Astrocyte (in vitro differentiated cells and primary cell): ENCODE data around the gene RTL10. TPM values are rescaled to one million over a fixed set of nuclear protein-coding genes. Genes with fewer than 3 reads are reported as not detected.
A peak's percentile ranks its signal among the peaks of the same experiment; 100 is the strongest.

Experiments
- DNase-seq: peaks from one replicate; pipeline ENCODE4 v3.0.0-alpha.2; 2010; ENCODE audit warnings: low read depth
- FAIRE-seq: peaks from 2 replicates; lab custom pipeline; 2011; peaks lifted over from hg19 to GRCh38; lab: Jason Lieb, UNC
- H2AFZ ChIP-seq: 2 replicates; pipeline ENCODE4 v1.6.0; 2012; ENCODE audit warnings: low read depth, low read length, inconsistent platforms
- H3K27ac ChIP-seq: 2 replicates; pipeline ENCODE4 v1.5.1; 2011; ENCODE audit warnings: low read depth, low read length, inconsistent platforms
- H3K27me3 ChIP-seq: 2 replicates; pipeline ENCODE4 v1.6.0; 2011; ENCODE audit warnings: low read length, inconsistent platforms; ENCODE audit not compliant: insufficient read depth
- H3K36me3 ChIP-seq: 2 replicates; pipeline ENCODE4 v1.5.1; 2011; ENCODE audit warnings: low read length, inconsistent platforms; ENCODE audit not compliant: insufficient read depth
- H3K4me1 ChIP-seq: 2 replicates; pipeline ENCODE4 v1.5.1; 2011; ENCODE audit warnings: low read length, inconsistent platforms; ENCODE audit not compliant: insufficient read depth
- H3K4me2 ChIP-seq: 2 replicates; pipeline ENCODE4 v1.6.0; 2012; ENCODE audit warnings: low read length, inconsistent platforms
- H3K4me3 ChIP-seq: 2 replicates; pipeline ENCODE4 v1.5.1; 2011; ENCODE audit warnings: low read depth, mild to moderate bottlenecking, low read length, inconsistent platforms; ENCODE audit not compliant: insufficient read depth
- H3K79me2 ChIP-seq: 2 replicates; pipeline ENCODE4 v1.6.0; 2012; ENCODE audit warnings: mild to moderate bottlenecking, low read length, inconsistent platforms; ENCODE audit not compliant: insufficient read depth
- H3K9ac ChIP-seq: 2 replicates; pipeline ENCODE4 v1.6.0; 2012; ENCODE audit warnings: mild to moderate bottlenecking, low read length, inconsistent platforms
- H3K9me3 ChIP-seq: 2 replicates; pipeline ENCODE4 v1.5.1; 2012; ENCODE audit warnings: low read depth, mild to moderate bottlenecking, low read length, inconsistent platforms; ENCODE audit not compliant: insufficient read depth
- H4K20me1 ChIP-seq: 2 replicates; pipeline ENCODE4 v1.6.0; 2012; ENCODE audit warnings: low read length, inconsistent platforms; ENCODE audit not compliant: insufficient read depth
- H3K27ac Mint-ChIP-seq: one replicate; pipeline ENCODE4 v1.8.0; 2021; ENCODE audit warnings: mild to moderate bottlenecking, mixed read lengths; ENCODE audit not compliant: unreplicated experiment
- H3K27me3 Mint-ChIP-seq: one replicate; pipeline ENCODE4 v1.8.0; 2021; ENCODE audit warnings: low read depth, mixed read lengths; ENCODE audit not compliant: unreplicated experiment
- H3K36me3 Mint-ChIP-seq: one replicate; pipeline ENCODE4 v1.8.0; 2021; ENCODE audit warnings: low read depth, mixed read lengths; ENCODE audit not compliant: unreplicated experiment
- H3K4me1 Mint-ChIP-seq: one replicate; pipeline ENCODE4 v1.8.0; 2021; ENCODE audit warnings: low read depth, mixed read lengths; ENCODE audit not compliant: unreplicated experiment
- H3K4me3 Mint-ChIP-seq: one replicate; pipeline ENCODE4 v1.8.0; 2021; ENCODE audit warnings: mild to moderate bottlenecking, moderate library complexity, mixed read lengths; ENCODE audit not compliant: unreplicated experiment
- H3K9me3 Mint-ChIP-seq: one replicate; pipeline ENCODE4 v1.8.0; 2021; ENCODE audit warnings: mild to moderate bottlenecking, mixed read lengths; ENCODE audit not compliant: unreplicated experiment
- EZH2 ChIP-seq: IDR thresholded peaks from 2 replicates; pipeline ENCODE4 v1.6.1; 2012; ENCODE audit warnings: mild to moderate bottlenecking, low read length, inconsistent platforms; ENCODE audit not compliant: insufficient read depth
- total RNA-seq: library from RNA; stranded (reverse); gene quantifications from 2 replicates; pipeline ENCODE4 v1.2.1, GENCODE V29; 2021
- TF ChIP-seq, protein P1 (sequence below): IDR thresholded peaks from 2 replicates; pipeline ENCODE4 v1.5.1; 2011; ENCODE audit warnings: low read depth, mild to moderate bottlenecking, inconsistent platforms, low read length, moderate library complexity; ENCODE audit not compliant: insufficient read depth

Gene RTL10
- total RNA-seq, 1 donor from 2014 or later = 43.0 TPM

DNA sequence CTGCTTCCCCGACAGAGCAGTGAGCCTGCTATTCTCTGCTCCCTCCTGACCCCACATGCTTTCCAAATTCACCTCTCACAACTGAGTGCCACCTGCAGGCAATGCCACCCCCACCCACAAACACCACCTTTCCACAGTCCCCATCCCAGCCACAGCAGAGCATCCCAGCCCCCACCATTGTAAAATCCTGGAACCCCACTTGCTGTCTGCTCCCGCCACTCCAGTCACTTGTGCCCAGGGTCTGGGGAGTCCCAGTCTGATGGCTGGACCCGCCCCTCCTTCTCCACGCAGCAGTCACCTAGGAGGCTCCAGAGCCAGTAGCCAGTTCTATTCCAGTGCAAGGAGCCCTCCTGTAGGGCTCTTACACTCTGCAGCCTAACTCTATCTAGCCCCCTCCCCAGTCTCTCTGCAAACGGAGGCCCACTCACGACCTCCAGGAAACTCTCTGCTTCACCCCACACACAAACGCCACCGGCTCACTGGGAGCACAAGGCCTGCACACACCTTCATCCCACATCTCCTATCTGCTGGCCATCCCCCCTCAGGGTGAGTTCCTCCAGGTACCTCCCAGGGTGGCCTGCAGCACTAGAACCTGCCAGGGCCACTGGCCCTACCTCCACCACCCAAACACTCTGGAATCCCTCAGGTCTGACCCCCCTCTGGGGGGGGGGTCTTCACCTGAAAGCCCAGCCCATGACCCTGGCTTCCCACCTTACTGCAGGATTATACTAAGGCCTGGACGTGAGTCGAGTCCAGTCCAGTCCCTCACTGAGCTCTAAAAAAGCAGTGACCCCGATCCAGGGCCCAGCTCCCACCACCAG, 1.4 kb downstream of the RTL10 start:
- Histone ChIP-seq H3K27me3 (no peaks in the 10 kb centered on the region), H3K36me3 (peaks cover 5% of the 10 kb centered on the region), H3K4me1 (peaks cover 33% of the 10 kb centered on the region), H3K9ac (peak overlapping the region; percentile 84), H3K9me3 (no peaks in the 10 kb centered on the region), H3K27ac (peak overlapping the region; percentile 22), H3K4me2 (peak overlapping the region; percentile 98), H3K79me2 (peaks cover 69% of the 10 kb centered on the region), H4K20me1 (peaks cover 58% of the 10 kb centered on the region), H2AFZ (no peak overlapping the region), H3K4me3 (peak overlapping the region; percentile 78)
- H3K27me3 Mint-ChIP-seq = no peaks in the 10 kb centered on the region
- H3K9me3 Mint-ChIP-seq = no peaks in the 10 kb centered on the region
- TF ChIP-seq, protein P1, sequence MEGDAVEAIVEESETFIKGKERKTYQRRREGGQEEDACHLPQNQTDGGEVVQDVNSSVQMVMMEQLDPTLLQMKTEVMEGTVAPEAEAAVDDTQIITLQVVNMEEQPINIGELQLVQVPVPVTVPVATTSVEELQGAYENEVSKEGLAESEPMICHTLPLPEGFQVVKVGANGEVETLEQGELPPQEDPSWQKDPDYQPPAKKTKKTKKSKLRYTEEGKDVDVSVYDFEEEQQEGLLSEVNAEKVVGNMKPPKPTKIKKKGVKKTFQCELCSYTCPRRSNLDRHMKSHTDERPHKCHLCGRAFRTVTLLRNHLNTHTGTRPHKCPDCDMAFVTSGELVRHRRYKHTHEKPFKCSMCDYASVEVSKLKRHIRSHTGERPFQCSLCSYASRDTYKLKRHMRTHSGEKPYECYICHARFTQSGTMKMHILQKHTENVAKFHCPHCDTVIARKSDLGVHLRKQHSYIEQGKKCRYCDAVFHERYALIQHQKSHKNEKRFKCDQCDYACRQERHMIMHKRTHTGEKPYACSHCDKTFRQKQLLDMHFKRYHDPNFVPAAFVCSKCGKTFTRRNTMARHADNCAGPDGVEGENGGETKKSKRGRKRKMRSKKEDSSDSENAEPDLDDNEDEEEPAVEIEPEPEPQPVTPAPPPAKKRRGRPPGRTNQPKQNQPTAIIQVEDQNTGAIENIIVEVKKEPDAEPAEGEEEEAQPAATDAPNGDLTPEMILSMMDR = no peak
- no peak for TF ChIP-seq EZH2
- H3K36me3 Mint-ChIP-seq = peaks cover 24% of the 10 kb centered on the region
- FAIRE-seq = no peak
- peak overlapping the region; percentile 96 for H3K4me3 Mint-ChIP-seq
- no peak for DNase-seq
- H3K4me1 Mint-ChIP-seq = peaks cover 40% of the 10 kb centered on the region
- peak overlapping the region; percentile 90 for H3K27ac Mint-ChIP-seq

DNA sequence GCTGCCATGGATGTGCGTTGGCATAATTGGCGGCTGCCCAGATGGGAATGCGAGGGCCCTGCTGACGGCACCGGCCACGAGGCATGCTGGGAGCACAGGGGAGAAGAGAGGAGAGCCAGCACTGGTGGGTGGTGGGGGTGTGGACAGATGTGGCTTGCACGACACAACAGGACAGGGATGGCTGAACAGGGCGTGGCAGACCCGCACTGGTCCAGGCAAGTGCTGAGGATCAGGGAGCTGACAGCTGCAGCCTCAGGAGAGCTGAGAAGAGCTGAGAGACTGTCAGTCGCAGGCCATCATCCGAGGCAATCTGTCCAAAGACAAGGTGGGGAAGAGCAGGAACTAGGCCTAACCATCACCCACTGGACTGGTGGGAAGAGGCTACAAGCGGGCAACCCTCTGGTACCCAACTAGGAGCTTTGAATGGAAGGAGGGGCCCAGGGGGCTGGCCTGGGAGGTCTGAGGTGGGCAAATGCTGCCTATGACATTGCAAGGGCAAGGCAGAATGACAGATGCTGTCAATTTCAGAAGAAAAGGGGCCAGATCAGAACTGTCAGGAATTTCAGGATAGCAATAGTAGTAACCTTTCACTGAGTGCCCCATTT, 2.4 kb downstream of the RTL10 start:
- H3K4me3 ChIP-seq = peak overlapping the region; percentile 78
- FAIRE-seq = no peak
- no peak overlapping the region for H3K9ac ChIP-seq
- peaks cover 5% of the 10 kb centered on the region for H3K36me3 ChIP-seq
- no peaks in the 10 kb centered on the region for H3K9me3 ChIP-seq
- peaks cover 69% of the 10 kb centered on the region for H3K79me2 ChIP-seq
- Mint-ChIP-seq H3K9me3 (no peaks in the 10 kb centered on the region), H3K27me3 (no peaks in the 10 kb centered on the region), H3K27ac (peak overlapping the region; percentile 2), H3K4me3 (peak overlapping the region; percentile 96), H3K36me3 (peaks cover 24% of the 10 kb centered on the region), H3K4me1 (peaks cover 40% of the 10 kb centered on the region)
- no peak overlapping the region for H2AFZ ChIP-seq
- TF ChIP-seq, protein P1 = no peak
- no peak for TF ChIP-seq EZH2
- no peak for DNase-seq
- H3K27ac ChIP-seq = no peak overlapping the region
- H3K27me3 ChIP-seq = no peaks in the 10 kb centered on the region
- H3K4me1 ChIP-seq = peaks cover 33% of the 10 kb centered on the region
- peak overlapping the region; percentile 98 for H3K4me2 ChIP-seq
- peaks cover 68% of the 10 kb centered on the region for H4K20me1 ChIP-seq
